Activated CD4-positive, CD25-positive, alpha-beta regulatory T cell treated with anti-CD3 and anti-CD28 coated beads, Interleukin-2, amount 50 U/mL, for 16 hours (primary cell): Measurements from ENCODE around the gene VCAM1.
"Not testable (repeated sequence)": the region's sequence is repeated elsewhere in the genome, so short reads cannot be mapped to it uniquely, and the experiment has no call there.

Source experiments
- DNase-seq: peaks from one replicate; pipeline ENCODE4 v3.0.0-alpha.2; 2020; ENCODE audit warnings: low read depth, low spot score

VCAM1 gene

GRCh38 chr1:100719490-100719889 is at the start of gene VCAM1:
Gene VCAM1, plus strand, starts transcription at chr1:100719742. Its CDS starts 119 bp downstream, at chr1:100719861.
- DNase-seq: no peak

DNA sequence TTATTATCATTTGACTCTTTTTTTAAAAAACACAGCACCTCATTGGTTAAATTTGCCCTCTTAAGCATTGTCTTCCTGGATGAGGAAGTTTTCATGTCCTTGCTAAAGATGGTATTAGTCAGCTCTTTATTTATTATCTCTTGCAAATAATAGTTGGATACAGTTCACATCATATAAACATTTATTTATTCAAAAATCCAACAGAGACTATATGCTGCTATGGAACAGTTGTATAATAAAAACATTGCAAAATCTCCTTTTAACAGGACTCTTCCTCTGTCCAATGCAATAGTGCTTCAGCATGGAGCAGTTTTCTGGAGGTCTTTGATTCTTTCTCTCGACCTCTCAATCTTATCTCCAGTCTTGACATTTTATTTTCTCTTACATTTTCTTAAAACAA is 49.5 kb upstream of the VCAM1 start:
- DNase-seq: no peak

GRCh38 chr1:100671601-100672000 is 47.9 kb upstream of the VCAM1 start:
- DNase-seq: no peak

- no peak for DNase-seq
Observed at GRCh38 chr1:100683448-100684349, 35.8 kb upstream of the VCAM1 start.

DNA sequence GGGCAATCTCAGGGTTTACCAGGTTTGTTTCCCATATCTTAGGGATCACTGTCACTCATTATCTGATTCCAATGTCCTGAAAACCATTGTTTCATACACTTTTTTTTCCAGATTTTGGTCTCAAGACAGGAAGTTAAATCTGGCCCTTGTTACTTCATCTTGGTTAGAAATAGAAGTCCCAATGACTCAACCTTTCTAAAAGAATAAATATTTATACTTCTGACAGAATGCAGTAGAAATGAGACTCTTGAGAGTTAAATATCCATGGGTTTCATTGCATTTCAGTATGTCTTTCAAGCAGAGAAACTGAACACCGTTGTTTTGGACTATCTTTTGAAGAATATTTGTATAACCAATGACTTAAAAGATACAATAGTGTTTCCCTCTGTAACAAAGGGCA is 19.8 kb upstream of the VCAM1 start:
- no peak for DNase-seq

DNA sequence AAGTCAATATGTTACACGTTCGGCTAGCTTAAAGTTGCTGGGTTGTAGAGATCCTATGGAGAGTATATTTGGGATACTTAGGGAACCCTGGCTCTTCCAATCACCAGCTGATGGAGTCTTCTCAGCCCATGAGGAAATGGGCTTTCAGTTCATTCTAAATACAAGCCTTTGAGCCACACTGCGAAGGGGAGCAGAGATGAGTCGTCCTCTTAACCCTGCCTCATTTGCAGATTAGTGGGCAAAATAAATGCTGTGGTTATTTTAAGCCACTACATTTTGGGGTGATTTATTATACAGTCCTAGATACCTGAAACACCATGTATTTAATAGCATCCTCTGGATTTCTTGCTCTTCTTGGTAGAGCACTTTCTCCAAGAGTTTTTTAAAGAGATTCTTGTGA is 19.0 kb upstream of the VCAM1 start:
- DNase-seq: no peak

DNA sequence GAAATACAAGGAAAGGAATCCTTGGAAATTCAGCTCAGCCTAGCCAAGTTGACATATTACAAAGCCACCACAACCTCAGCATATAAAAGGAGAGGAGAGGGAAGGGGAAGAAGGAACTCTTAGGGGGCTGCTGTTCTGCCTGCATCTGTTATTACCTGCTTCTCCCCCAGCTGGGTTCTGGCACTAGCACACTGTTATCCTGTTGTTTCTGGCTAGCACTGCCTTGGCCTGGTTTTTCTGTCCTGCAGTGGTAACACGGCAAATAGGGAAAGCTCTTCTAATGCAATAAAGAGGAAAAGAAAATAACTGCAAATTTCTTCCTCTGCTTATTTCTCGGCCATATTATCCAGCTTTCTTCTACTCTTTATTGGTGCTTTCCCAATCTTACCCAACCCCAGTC is 16.5 kb upstream of the VCAM1 start:
- no peak for DNase-seq

DNA sequence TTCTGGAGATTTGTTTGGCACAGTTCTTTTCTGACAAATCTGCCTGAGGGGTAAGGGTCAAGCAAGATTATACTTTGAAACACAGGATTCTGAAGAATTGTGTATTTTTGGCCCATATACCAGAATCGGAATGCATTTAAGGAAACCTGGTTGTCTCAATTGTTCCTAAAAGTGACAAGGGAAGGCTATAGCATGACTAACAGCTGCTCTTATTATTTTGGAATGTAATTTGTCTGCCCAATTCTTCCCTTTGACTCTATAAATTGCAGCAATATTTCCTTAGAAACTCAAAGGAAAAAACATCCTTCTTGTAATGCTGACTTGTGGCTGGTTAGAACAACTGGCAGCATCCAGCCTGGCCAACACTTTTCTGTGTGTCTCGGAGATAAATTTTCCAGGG is 15.8 kb upstream of the VCAM1 start:
- DNase-seq: no peak

- no peak for DNase-seq
Observed at GRCh38 chr1:100704473-100704872, 15.1 kb upstream of the VCAM1 start.

DNA sequence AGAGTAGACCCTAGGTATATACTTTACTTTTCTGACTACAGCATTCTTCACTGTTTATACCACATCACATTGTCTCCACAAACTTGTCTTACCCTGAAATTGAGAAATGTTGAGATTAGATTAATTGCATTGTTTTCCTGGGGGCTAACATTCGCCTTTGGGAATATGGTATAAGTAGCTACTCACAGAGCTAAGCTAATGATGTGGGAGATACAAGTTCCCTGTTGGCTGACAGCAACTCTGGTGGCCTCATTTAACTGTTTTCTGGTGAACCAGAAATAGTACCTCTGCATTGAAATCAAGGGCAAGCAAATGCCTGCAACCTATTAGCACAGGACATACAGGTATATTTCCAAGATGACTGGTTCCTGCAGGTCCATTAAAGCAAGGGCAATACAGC is 13.2 kb upstream of the VCAM1 start:
- DNase-seq: no peak

- no peak for DNase-seq
Observed at GRCh38 chr1:100706856-100707255, 12.7 kb upstream of the VCAM1 start.

- DNase-seq: no peak
Observed at GRCh38 chr1:100708476-100709062, 11.0 kb upstream of the VCAM1 start.

- no peak for DNase-seq
Observed at GRCh38 chr1:100710906-100711682, 8.4 kb upstream of the VCAM1 start.

GRCh38 chr1:100713027-100713426 is 6.5 kb upstream of the VCAM1 start:
- not testable (repeated sequence) for DNase-seq

GRCh38 chr1:100713626-100714025 is 5.9 kb upstream of the VCAM1 start:
- no peak for DNase-seq

DNA sequence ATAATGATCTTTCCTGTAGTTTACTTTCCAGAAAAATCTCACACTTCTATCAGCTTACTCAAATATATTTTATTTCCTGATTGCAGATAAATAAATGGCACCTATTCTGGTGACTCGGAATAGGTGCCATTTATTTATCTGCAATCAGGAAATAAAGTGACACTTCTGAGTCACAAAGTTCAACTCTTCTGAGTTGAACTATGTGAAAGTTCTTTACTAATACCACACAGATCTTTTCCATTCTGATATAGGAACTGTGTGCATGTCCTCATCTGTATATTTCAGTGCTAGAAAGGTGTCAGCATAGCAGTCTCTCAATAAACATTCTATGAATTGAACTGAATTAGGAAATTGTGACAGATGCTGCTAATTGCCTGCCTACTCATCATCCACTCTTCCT is 4.9 kb upstream of the VCAM1 start:
- DNase-seq: no peak

DNA sequence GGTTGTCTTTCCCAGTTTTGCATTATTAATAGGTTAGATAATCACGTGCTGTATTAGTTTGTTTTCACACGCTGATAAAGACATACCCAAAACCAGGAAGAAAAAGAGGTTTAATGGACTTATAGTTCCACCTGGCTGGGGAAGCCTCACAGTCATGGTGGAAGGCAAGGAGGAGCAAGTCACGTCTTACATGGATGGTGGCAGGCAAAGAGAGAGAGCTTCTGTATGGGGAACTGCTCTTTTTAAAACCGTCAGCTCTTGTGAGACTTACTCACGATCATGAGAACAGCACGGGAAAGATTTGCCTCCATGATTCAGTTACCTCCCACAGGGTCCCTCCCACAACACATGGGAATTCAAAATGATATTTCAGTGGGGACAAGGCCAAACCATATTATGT is 2.3 kb upstream of the VCAM1 start:
- DNase-seq: no peak

DNA sequence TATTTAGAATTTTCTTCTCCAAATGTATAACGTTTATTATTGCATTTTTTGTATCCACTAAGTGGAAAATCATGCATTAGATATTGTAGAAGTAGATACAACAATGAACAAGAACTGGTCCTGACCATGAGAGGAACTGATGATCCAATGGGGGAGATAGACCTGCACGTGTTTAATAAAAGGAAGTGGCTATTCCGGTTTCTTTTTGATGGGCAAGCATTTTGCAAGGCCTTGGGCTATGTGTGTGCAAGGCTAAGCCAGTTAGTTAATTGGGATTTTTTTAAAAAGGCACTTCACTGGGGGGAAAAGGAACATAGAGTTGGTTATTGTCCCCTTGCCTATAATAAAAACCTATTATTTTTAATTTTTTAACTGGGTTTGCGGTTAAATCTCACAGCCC is 961 bp upstream of the VCAM1 start:
- no peak for DNase-seq

DNA sequence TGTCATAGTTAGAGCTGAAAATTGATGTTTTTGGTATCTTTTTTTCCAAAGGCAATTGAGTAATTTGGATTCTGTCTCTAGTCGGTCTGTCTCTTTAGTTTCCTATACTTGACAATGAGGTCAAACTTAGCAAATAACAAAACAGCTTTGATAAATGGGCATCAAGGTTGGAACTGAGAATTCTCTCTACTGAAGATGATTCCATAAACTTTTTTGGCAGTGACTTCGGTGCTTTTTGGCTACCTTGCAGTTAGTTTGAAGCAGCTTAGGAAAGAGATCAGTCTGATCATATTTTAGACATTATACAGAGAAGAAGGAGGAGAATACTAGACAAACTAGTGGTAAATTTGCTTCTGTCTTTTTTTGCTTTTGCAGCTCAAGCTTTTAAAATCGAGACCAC is 559 bp downstream of the VCAM1 start:
- DNase-seq: no peak

GRCh38 chr1:100720751-100721150 is 1.2 kb downstream of the VCAM1 start:
- DNase-seq: no peak

DNA sequence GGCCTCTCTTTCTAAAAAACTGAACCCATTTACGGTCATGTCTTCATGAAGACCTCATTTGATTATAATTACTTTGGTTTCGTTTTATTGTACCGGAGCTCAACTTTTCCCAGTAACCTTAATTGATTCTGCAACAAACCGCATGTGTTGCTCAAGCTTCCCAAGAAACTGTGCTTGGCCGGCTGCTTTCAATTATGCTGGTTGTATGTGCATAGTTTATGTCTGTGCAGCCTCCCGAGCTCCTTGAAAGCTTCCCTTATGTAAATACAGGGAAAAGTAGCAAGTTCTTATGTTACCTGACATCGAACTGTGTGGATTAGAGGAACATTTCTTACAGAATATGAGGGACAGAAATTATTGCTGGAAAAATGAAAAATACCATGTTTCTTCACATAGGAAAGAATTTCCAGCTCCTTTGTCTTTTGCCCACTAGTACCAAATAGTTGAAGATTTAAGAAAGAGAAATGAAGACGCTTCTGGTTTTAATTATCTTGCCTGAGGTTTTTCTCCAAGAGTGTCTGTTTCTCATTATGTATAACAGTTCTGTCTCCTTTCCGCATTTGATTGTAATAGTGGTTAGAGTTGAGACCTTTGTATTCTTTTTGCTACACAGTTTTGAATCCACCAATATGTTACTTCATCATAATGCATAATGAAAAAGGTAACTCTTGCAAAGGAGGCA is 2.1 kb downstream of the VCAM1 start:
- no peak for DNase-seq

GRCh38 chr1:100722221-100722620 is 2.7 kb downstream of the VCAM1 start:
- DNase-seq: no peak
